T-helper 2 cell treated with Interferon-gamma antibody and Interleukin-4, amounts not matched to agents 100 ng/mL and 5 ng/mL, for 36 hours (primary cell): ENCODE measurements around the gene GUCY2C. TPM values are rescaled to one million over a fixed set of nuclear protein-coding genes. Genes with fewer than 3 reads are reported as not detected.

Experiments used
- intact Hi-C: fragments of 100-400 bp; cut with micrococcal nuclease; formaldehyde crosslinking; loops from one replicate; pipeline ENCODE4 v1.15.1; 2023
- total RNA-seq: library from RNA; stranded (reverse); gene quantifications from 2 replicates; pipeline ENCODE4 v1.2.3, GENCODE V29; 2022

Gene GUCY2C
- total RNA-seq, 1 donor from 2014 or later: not detected

- intact Hi-C loops: no loop called here
Observed at GRCh38 chr12:14575585-14575984, 120.8 kb downstream of the GUCY2C start.

GRCh38 chr12:14573118-14573517 is 123.3 kb downstream of the GUCY2C start:
- intact Hi-C loops: no loop called here

- intact Hi-C loops: no loop called here
Observed at GRCh38 chr12:14572401-14572800, 124.0 kb downstream of the GUCY2C start.

GRCh38 chr12:14571779-14572178 is 124.6 kb downstream of the GUCY2C start:
- intact Hi-C loops: no loop called here

GRCh38 chr12:14570231-14570630 is 126.2 kb downstream of the GUCY2C start:
- intact Hi-C loops: no loop called here

- intact Hi-C loops: no loop called here
Observed at GRCh38 chr12:14567351-14568162, 128.8 kb downstream of the GUCY2C start, which contains the start of gene PLBD1. Gene PLBD1, minus strand, starts transcription at chr12:14567883. Its CDS starts 187 bp downstream, at chr12:14567696.

GRCh38 chr12:14564336-14564959 is 132.0 kb downstream of the GUCY2C start:
- intact Hi-C loops: no loop called here

- intact Hi-C loops: no loop called here
Observed at GRCh38 chr12:14563046-14563445, 133.4 kb downstream of the GUCY2C start.

Other genes starting within 250 kb of the GUCY2C start
- gene PLBD1, start 128.7 kb downstream of the GUCY2C start, total RNA-seq: not detected in 2 replicates
- gene WBP11, start 106.9 kb upstream of the GUCY2C start, total RNA-seq: 81.5 and 87.4 TPM in 2 replicates
- gene C12orf60, start 107.1 kb upstream of the GUCY2C start, total RNA-seq: 1.3 and 1.5 TPM in 2 replicates
- gene SMCO3, start 117.6 kb upstream of the GUCY2C start, total RNA-seq: not detected in 2 replicates
- not detected in 2 replicates for gene ART4, start 146.9 kb upstream of the GUCY2C start, total RNA-seq
- 0.27 TPM in 1 of 2 replicates, not detected in the other for gene MGP, start 189.3 kb upstream of the GUCY2C start, total RNA-seq
- gene ERP27, start 241.9 kb upstream of the GUCY2C start, total RNA-seq: 12.2 and 13.3 TPM in 2 replicates